NT2/D1 (cell line): ENCODE results near the gene FBXL22.

Experiments
- DNase-seq: peaks from one replicate; pipeline ENCODE4 v3.0.0-alpha.2; 2011; ENCODE audit warnings: low read depth, low spot score
- H3K27me3 ChIP-seq: 2 replicates; pipeline ENCODE4 v1.6.0; 2011; ENCODE audit warnings: mild to moderate bottlenecking; ENCODE audit not compliant: insufficient read length, insufficient read depth
- H3K36me3 ChIP-seq: 2 replicates; pipeline ENCODE4 v1.6.1; 2011; ENCODE audit warnings: mild to moderate bottlenecking, low read length, mixed read lengths; ENCODE audit not compliant: insufficient read depth, insufficient read length
- H3K4me1 ChIP-seq: 2 replicates; pipeline ENCODE4 v1.5.1; 2011; ENCODE audit not compliant: insufficient read depth, insufficient read length
- H3K4me3 ChIP-seq: 2 replicates; pipeline ENCODE4 v1.5.1; 2011; ENCODE audit warnings: low read depth; ENCODE audit not compliant: insufficient read length
- H3K9ac ChIP-seq: 2 replicates; pipeline ENCODE4 v1.6.0; 2011; ENCODE audit warnings: low read depth; ENCODE audit not compliant: insufficient read length
- H3K9me3 ChIP-seq: 2 replicates; pipeline ENCODE4 v1.5.1; 2011; ENCODE audit warnings: mild to moderate bottlenecking, low read length; ENCODE audit not compliant: insufficient read depth
- SUZ12 ChIP-seq: IDR thresholded peaks from 2 replicates; pipeline ENCODE4 v1.6.1; 2011; ENCODE audit not compliant: insufficient read length, insufficient read depth; ENCODE audit errors: extremely low read depth
- YY1 ChIP-seq: IDR thresholded peaks from 2 replicates; pipeline ENCODE4 v1.6.1; 2011; ENCODE audit not compliant: insufficient read length, insufficient read depth
- ZNF274 ChIP-seq: IDR thresholded peaks from 2 replicates; pipeline ENCODE4 v1.6.1; 2011; ENCODE audit warnings: mild to moderate bottlenecking, low read depth, low read length

The FBXL22 gene

DNA sequence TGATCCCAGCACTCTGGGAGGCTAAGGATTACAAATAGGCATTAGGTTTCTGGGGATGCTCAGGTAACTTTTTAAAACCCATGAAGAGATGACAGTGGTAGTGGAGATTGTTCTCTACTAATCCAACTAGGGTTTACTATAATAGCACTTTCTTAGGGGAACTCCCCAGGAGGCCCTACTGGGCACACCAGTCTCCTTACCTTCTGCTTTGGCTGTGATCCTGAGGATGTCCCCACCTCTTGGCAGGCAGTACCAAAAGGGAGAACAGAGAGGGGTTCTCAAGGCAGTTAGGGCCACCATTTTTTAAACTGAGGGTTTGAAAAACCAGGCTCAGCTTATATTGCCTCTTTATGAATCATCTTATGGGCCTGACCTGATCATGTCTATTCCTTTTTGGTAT is 15.0 kb upstream of the FBXL22 start:
- no peak for DNase-seq
- Histone ChIP-seq H3K9me3 (no peaks in the 10 kb centered on the region), H3K4me1 (no peaks in the 10 kb centered on the region), H3K36me3 (peaks cover 6% of the 10 kb centered on the region), H3K27me3 (no peaks in the 10 kb centered on the region), H3K9ac (no peak overlapping the region), H3K4me3 (no peak overlapping the region)
- TF ChIP-seq YY1, result no peak
- TF ChIP-seq SUZ12, result no peak
- TF ChIP-seq ZNF274, result no peak

DNA sequence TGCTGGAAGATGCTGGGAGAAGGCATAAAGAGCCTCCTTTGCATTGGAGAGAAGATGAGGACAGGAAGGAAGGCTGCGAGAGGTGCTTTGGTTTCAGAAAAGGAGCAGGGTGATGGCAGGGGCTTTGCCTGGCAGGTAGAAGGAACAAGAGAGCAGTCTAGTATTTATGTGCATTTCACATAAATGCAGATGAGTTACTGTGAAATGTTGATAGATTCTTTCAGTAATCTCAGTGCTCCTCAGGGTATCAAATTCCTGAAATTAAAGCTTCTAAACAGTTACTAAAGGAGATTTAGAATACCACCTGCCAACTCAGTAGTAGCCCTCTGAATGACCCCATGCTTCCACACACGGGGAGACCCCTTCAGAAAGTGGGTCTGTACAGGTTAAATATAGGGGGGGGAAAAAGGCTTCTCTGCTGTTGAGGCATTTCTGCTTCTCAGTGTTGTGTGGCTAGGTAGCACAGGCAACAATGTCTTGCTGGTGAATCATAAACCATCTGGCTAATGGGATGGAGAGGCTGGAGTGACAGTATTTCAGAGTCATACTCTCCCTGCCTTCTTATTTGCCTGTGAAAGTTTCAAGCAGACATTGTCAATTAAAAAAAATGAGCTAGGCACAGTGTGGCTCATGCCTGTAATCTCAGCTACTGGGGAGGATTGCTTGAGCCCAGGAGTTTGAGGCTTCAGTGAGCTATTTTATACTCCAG is 14.3 kb upstream of the FBXL22 start:
- DNase-seq, result no peak
- TF ChIP-seq ZNF274 (no peak), SUZ12 (no peak), YY1 (no peak)
- Histone ChIP-seq H3K27me3 (no peaks in the 10 kb centered on the region), H3K4me1 (no peaks in the 10 kb centered on the region), H3K9me3 (no peaks in the 10 kb centered on the region), H3K4me3 (no peak overlapping the region), H3K9ac (no peak overlapping the region), H3K36me3 (peaks cover 11% of the 10 kb centered on the region)

DNA sequence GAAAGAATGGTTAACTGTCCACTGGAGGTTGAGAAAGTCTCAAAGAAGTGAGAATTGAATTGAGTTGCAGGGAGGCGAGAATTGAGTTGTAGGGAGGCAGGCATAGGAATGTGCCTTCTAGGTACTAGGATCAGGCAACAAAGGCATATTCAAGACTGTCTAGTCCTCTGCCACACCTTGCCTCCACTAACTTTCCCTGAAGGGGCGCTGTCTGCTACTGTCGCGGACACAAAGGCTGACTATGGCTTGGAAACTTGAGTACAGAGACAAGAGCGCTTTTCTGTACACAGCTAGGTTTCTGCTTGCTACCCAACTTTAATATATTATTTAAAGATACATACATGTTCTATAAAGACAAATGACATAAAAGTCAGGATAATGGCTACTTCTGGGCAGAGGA is 10.4 kb upstream of the FBXL22 start:
- no peak overlapping the region for H3K4me3 ChIP-seq
- TF ChIP-seq ZNF274 (no peak), SUZ12 (no peak), YY1 (no peak)

DNA sequence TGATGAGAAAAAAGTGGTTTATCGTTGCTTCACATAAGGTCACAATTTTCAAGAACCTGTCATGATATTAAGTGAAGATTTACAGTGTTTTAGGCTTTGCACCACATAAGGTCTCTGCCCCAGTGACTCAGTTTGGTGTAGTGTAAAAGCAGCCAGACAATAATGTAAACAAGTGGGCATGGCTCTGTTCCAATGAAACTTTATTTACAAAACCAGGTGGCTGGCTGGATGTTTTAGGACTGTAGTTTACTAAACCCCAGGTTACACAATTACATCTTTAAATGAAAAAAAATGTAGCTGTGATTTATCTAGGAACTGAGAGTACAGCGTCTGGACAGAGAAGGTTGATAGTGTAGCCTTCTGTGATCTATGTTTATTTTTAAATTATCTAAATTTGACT is 9.7 kb upstream of the FBXL22 start:
- Histone ChIP-seq H3K9me3 (no peaks in the 10 kb centered on the region), H3K4me3 (no peak overlapping the region), H3K27me3 (no peaks in the 10 kb centered on the region), H3K9ac (no peak overlapping the region), H3K4me1 (no peaks in the 10 kb centered on the region), H3K36me3 (peaks cover 47% of the 10 kb centered on the region)
- no peak for DNase-seq
- TF ChIP-seq ZNF274 (no peak), YY1 (no peak), SUZ12 (no peak)

More for the DNA sequence above, 10.4 kb upstream of the FBXL22 start:
- Histone ChIP-seq H3K9ac (no peak overlapping the region), H3K36me3 (peaks cover 44% of the 10 kb centered on the region), H3K9me3 (no peaks in the 10 kb centered on the region), H3K27me3 (no peaks in the 10 kb centered on the region), H3K4me1 (no peaks in the 10 kb centered on the region)
- DNase-seq, result no peak

DNA sequence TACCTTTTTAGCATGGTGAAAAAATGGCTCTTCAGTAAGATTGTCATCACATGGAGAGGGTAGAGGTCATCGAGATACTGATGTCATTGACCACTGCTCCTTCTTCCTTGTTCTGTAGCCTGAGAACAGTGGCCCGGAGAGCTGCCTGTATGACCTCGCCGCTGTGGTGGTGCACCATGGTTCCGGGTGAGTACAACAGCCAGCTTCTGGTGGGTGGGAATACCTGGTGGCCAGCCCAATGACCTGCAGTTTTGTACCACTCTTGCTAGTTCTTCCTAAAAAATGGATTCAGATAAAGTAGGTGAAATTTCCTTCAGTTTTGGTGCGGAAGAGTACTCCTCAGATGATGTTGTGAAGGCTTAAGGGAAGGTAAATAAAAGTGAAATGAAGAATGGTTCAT is 8.4 kb upstream of the FBXL22 start:
- Histone ChIP-seq H3K9ac (no peak overlapping the region), H3K27me3 (no peaks in the 10 kb centered on the region), H3K4me1 (no peaks in the 10 kb centered on the region), H3K4me3 (no peak overlapping the region), H3K9me3 (no peaks in the 10 kb centered on the region), H3K36me3 (peaks cover 50% of the 10 kb centered on the region)
- no peak for DNase-seq
- TF ChIP-seq ZNF274 (no peak), SUZ12 (no peak), YY1 (no peak)

DNA sequence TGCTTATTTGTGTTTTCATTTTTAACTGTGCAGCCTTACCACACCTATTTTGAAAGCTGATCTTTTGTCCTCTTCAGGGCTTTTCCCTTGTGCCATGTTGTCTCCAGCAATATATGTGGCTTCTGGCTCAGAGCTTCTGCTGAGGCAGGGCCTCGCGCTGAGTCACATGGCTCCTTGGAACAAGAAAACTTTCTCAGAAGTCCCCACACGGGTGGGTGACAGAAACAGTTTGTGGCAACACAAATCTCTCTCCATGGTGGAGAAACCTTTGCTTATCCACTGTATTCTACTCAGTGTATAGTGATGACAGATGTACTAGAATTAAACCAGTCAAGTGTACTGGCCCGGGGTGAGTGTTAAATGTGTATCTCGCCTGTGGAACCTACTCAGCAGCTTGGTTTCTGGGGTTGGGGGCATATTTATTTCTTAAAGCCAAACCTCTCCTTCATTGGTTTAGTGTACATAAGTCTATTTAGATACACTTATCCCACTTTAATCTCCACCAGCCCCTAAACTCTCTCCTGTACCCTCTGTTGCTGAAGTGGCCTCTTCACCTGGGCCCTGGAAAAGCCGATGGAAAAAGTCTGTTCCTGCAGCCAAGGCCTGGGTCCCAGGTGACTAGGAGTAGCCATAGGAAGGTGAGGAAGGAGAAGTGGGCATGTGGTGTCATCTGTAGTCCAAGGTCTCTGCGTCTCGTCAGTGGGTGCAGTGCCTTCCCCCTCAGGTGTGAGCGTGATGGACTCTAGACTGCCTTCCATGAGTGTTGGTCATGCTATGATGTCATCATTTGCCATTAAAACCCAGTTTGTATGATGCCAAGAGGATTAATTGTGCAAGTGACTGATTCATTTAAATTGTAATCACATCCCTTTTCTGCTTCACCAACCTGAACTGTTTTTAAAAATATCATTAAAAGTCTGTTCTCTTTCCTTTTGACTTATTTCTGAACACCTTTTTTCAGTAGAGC is 3.2 kb upstream of the FBXL22 start:
- H3K9me3 ChIP-seq, result no peaks in the 10 kb centered on the region
- H3K4me1 ChIP-seq, result peaks cover 2% of the 10 kb centered on the region
- no peak for DNase-seq
- no peak overlapping the region for H3K9ac ChIP-seq
- no peak for TF ChIP-seq SUZ12
- TF ChIP-seq ZNF274, result no peak
- no peak for TF ChIP-seq YY1
- H3K36me3 ChIP-seq, result peaks cover 37% of the 10 kb centered on the region
- H3K4me3 ChIP-seq, result no peak overlapping the region
- H3K27me3 ChIP-seq, result no peaks in the 10 kb centered on the region

DNA sequence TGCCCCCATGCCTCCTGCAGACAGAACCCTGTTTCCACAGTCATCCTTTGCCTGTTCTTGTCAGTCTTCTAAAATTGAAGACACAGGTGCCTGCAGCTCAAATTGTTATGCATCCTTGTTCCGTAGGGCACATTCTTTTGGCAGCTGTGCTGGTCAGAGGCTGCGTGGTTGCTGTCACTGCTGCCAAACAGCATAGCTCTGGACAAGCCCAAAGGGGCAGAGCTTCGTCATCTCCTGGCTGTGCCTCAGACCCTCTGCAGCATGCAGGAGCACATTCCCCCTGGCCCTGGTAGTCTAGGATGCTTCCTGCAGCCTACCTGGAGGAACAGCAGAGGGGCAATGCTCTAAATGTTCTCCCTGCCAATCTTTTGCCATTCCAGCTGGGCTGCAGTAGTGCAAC is 2.1 kb upstream of the FBXL22 start:
- Histone ChIP-seq H3K36me3 (peaks cover 28% of the 10 kb centered on the region), H3K4me1 (peaks cover 7% of the 10 kb centered on the region), H3K4me3 (no peak overlapping the region), H3K9me3 (no peaks in the 10 kb centered on the region), H3K9ac (no peak overlapping the region), H3K27me3 (no peaks in the 10 kb centered on the region)
- no peak for DNase-seq
- TF ChIP-seq YY1 (no peak), ZNF274 (no peak), SUZ12 (no peak)
